HG02938 (cell line): ENCODE data around the gene ZXDC.

Experiments
- ATAC-seq: cut with Tn5 transposase; IDR thresholded peaks from one replicate; pipeline ENCODE4 v1.9.1; 2021; ENCODE audit warnings: mild to moderate bottlenecking, moderate library complexity; ENCODE audit not compliant: unreplicated experiment

Gene ZXDC

GRCh38 chr3:126476166-126477060, 722 bp upstream of the ZXDC start:
- ATAC-seq = peak; percentile 30

GRCh38 chr3:126474498-126475412, 936 bp downstream of the ZXDC start:
- peak; percentile 36 for ATAC-seq

GRCh38 chr3:126473292-126474168, 2.2 kb downstream of the ZXDC start:
- ATAC-seq = no peak

- ATAC-seq = no peak
These were observed 3.2 kb downstream of the ZXDC start for GRCh38 chr3:126472277-126473006.

- no peak for ATAC-seq
These were observed 6.2 kb downstream of the ZXDC start for GRCh38 chr3:126469479-126469878.

- no peak for ATAC-seq
These were observed 7.4 kb downstream of the ZXDC start for GRCh38 chr3:126468028-126468891.

- no peak for ATAC-seq
These were observed 8.1 kb downstream of the ZXDC start for GRCh38 chr3:126467611-126467955.

- no peak for ATAC-seq
These were observed 8.6 kb downstream of the ZXDC start for GRCh38 chr3:126466886-126467610.

- ATAC-seq = no peak
These were observed 9.7 kb downstream of the ZXDC start for GRCh38 chr3:126465928-126466544.

- no peak for ATAC-seq
These were observed 10.7 kb downstream of the ZXDC start for GRCh38 chr3:126464997-126465396.

GRCh38 chr3:126464494-126464893, 11.2 kb downstream of the ZXDC start:
- no peak for ATAC-seq

- ATAC-seq = no peak
These were observed 11.6 kb downstream of the ZXDC start for GRCh38 chr3:126464093-126464492.

GRCh38 chr3:126463521-126463920, 12.2 kb downstream of the ZXDC start:
- no peak for ATAC-seq

- no peak for ATAC-seq
These were observed 14.1 kb downstream of the ZXDC start for GRCh38 chr3:126461450-126462070.

GRCh38 chr3:126460381-126460780, 15.3 kb downstream of the ZXDC start:
- ATAC-seq = no peak

- no peak for ATAC-seq
These were observed 15.9 kb downstream of the ZXDC start for GRCh38 chr3:126459763-126460127.

- ATAC-seq = no peak
These were observed 16.5 kb downstream of the ZXDC start for GRCh38 chr3:126459111-126459762.
